K562 (cell line): ENCODE measurements around the gene C9. TPM values are rescaled to one million over a fixed set of nuclear protein-coding genes. Genes with fewer than 3 reads are reported as not detected.

Experiments used
- ARID3A ChIP-seq: IDR thresholded peaks from 2 replicates; pipeline ENCODE4 v1.6.1; 2012; ENCODE audit warnings: low read depth, low read length, improper control_type of control experiment, borderline replicate concordance
- CHD1 ChIP-seq: fragments of 200-600 bp; sonication (generic); IDR thresholded peaks from one replicate; pipeline ENCODE4 v1.6.1; 2012; ENCODE audit warnings: mild to moderate bottlenecking, moderate library complexity, low read length, inconsistent platforms
- GTF2F1 ChIP-seq: IDR thresholded peaks from 2 replicates; pipeline ENCODE4 v1.6.1; 2011; ENCODE audit warnings: low read depth, low read length, improper control_type of control experiment
- HES1 ChIP-seq: fragments of 450-650 bp; IDR thresholded peaks from 2 replicates; pipeline ENCODE4 v1.6.1; 2016; ENCODE audit warnings: low read depth, mild to moderate bottlenecking, moderate library complexity
- KDM2B ChIP-seq: fragments of 250-450 bp; sonication (Bioruptor Pico); IDR thresholded peaks from 2 replicates; pipeline ENCODE4 v1.8.0; 2021; ENCODE audit warnings: mild to moderate bottlenecking, moderate library complexity
- MYNN ChIP-seq, 2 experiments: sonication (generic); formaldehyde crosslinking in 1 of 2; IDR thresholded peaks; 2 replicates each; pipeline versions ENCODE4 v1.5.0 to v1.6.1; 2016 to 2020; ENCODE audit warnings: antibody characterized with exemption in 1 of 2, missing genetic modification reagents in 1 of 2
- NRF1 ChIP-seq, 2 experiments: fragments of 450-650 bp; IDR thresholded peaks in 1 of 2; conservative IDR thresholded peaks in 1 of 2; 2 replicates each; pipeline ENCODE4 v1.6.1; 2014; ENCODE audit warnings: mild to moderate bottlenecking in 2 of 2
- PTRF ChIP-seq: fragments of 450-650 bp; IDR thresholded peaks from 2 replicates; pipeline ENCODE4 v1.6.1; 2016; ENCODE audit warnings: mild to moderate bottlenecking, missing genetic modification characterization, missing compliant biosample characterization
- RBM14 ChIP-seq: fragments of 200-400 bp; formaldehyde crosslinking; IDR thresholded peaks from 2 replicates; pipeline ENCODE4 v1.6.1; 2018; ENCODE audit warnings: low read depth, mild to moderate bottlenecking, low read length, moderate library complexity, borderline replicate concordance; ENCODE audit not compliant: insufficient read depth
- SIN3A ChIP-seq, 2 experiments: fragments of 150-350 bp in 1 of 2; IDR thresholded peaks; 2 replicates each; pipeline ENCODE4 v1.6.1; 2011 to 2016; ENCODE audit warnings: borderline replicate concordance in 2 of 2, low read depth in 2 of 2, low read length in 2 of 2, mild to moderate bottlenecking in 2 of 2, moderate library complexity in 2 of 2; ENCODE audit not compliant: control insufficient read depth in 1 of 2
- TFE3 ChIP-seq: fragments of 450-650 bp; formaldehyde crosslinking; IDR thresholded peaks from 2 replicates; pipeline ENCODE4 v1.4.0; 2020; ENCODE audit warnings: mild to moderate bottlenecking, mixed read lengths
- ZBTB8A ChIP-seq: fragments of 450-650 bp; IDR thresholded peaks from 2 replicates; pipeline ENCODE4 v1.6.1; 2018; ENCODE audit warnings: mild to moderate bottlenecking, moderate library complexity; ENCODE audit not compliant: partially characterized antibody
- ZKSCAN3 ChIP-seq: fragments of 250-450 bp; sonication (Bioruptor Pico); IDR thresholded peaks from 2 replicates; pipeline ENCODE4 v1.4.0; 2020
- ZMIZ1 ChIP-seq, 2 experiments: fragments of 150-350 bp in 1 of 2; IDR thresholded peaks; 2 replicates each; pipeline ENCODE4 v1.6.1; 2012 to 2016; ENCODE audit warnings: low read depth in 2 of 2, low read length in 2 of 2, mild to moderate bottlenecking in 1 of 2, moderate library complexity in 1 of 2
- ZNF263 ChIP-seq: sonication (generic); formaldehyde crosslinking; IDR thresholded peaks from 2 replicates; pipeline ENCODE4 v1.8.0; 2022; ENCODE audit warnings: mild to moderate bottlenecking, missing genetic modification reagents, borderline replicate concordance
- ZNF280B ChIP-seq: fragments of 250-450 bp; sonication (Bioruptor Pico); IDR thresholded peaks from 2 replicates; pipeline ENCODE4 v1.5.1; 2021; ENCODE audit warnings: mild to moderate bottlenecking
- ZNF699 ChIP-seq: fragments of 250-450 bp; sonication (Bioruptor Pico); IDR thresholded peaks from 2 replicates; pipeline ENCODE4 v1.8.0; 2021; ENCODE audit warnings: mild to moderate bottlenecking, moderate library complexity; ENCODE audit not compliant: insufficient replicate concordance
- polyA plus RNA-seq, 8 experiments: library from polyadenylated mRNA; depleted of rRNA in 4 of 8; stranded (reverse) in 5 of 8; unstranded in 3 of 8; fragments of >200 nt; fragmentation: Nextera tagmentation in 2 of 8; fragmentation: Illumina TruSeq in 1 of 8; extraction: Ambion mirVana in 2 of 8; extraction: Trizol in 1 of 8; gene quantifications; 2 replicates each; pipeline versions ENCODE4 v1.2.1 to v1.2.3, GENCODE V29; 2011 to 2014; ENCODE audit warnings: inconsistent platforms in 1 of 8, missing spikeins in 1 of 8
- total RNA-seq, 7 experiments: library from RNA; depleted of rRNA in 6 of 7; stranded (reverse); fragments of >200 nt in 6 of 7; fragmentation: Illumina TruSeq in 2 of 7; extraction: Trizol in 2 of 7; gene quantifications; 2 replicates each; pipeline versions ENCODE4 v1.2.1 to v1.2.3, GENCODE V29; 2011 to 2021; ENCODE audit warnings: low replicate concordance in 1 of 7

Gene C9
- total and polyA plus RNA-seq, 9 of the 15 experiments (the other 6 are each of a cell fraction or from before 2014, with no cell fraction given) = 0.08 to 0.38 TPM; not detected in 7

GRCh38 chr5:39283231-39283818 lies 81.0 kb downstream of the C9 start (continued):
- TF ChIP-seq SIN3A (IDR thresholded peaks at IDR 0.05; ENCODE audit: borderline replicate concordance in 2 of 2, control insufficient read depth in 1 of 2, low read depth in 2 of 2, low read length in 2 of 2) = no peak
- TF ChIP-seq ZKSCAN3 (CRISPR knock-in tag) = no peak
- TF ChIP-seq RBM14 = no peak
- no peak for TF ChIP-seq MYNN (IDR thresholded peaks at IDR 0.05)
- no peak for TF ChIP-seq MYNN (CRISPR knock-in tag; IDR thresholded peaks at IDR 0.05)
- no peak for TF ChIP-seq ZNF280B (CRISPR knock-in tag)
- TF ChIP-seq ZNF263 (CRISPR knock-in tag) = no peak
- no peak for TF ChIP-seq PTRF (tag)
- TF ChIP-seq CHD1 = no peak
- TF ChIP-seq ZMIZ1 (IDR thresholded peaks at IDR 0.05; ENCODE audit: low read depth in 2 of 2, low read length in 2 of 2) = 0 out of 4 replicates have a peak, but pooled peaks of 1 of the 2 experiments have one; percentile 29
- TF ChIP-seq ARID3A = 0 out of 2 replicates have a peak, but pooled peaks have one; percentile 44
- TF ChIP-seq HES1 = no peak
- no peak for TF ChIP-seq TFE3 (CRISPR knock-in tag)
- no peak for TF ChIP-seq KDM2B (CRISPR knock-in tag)
- TF ChIP-seq ZNF699 (CRISPR knock-in tag) = no peak
- TF ChIP-seq ZBTB8A = no peak
- TF ChIP-seq GTF2F1 = no peak
- no peak for TF ChIP-seq NRF1 (conservative IDR thresholded peaks at IDR 0.05 in 1 of 2, IDR thresholded peaks at IDR 0.05 in 1 of 2)
